ENCODE data around the gene ITPKC.

DNA sequence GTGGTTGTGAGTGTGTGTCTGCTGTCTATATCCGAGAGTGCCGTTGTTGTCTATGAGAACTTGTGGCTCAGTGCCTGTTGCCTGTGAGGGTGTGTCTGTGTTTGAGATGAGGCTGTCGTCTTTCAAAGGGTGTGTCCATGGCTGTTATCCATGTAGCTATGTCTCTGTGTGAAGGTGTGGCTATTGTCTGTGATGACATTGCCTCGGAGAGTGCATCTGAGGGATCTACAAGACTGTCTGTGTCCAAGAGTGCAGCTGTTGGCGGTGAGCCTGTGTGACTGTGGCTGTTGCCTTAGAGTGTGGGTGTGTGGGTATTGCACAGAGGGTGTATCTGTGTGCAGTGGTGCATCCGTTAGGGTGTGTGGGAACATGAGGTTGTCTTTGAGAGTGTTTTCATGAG lies 31.3 kb upstream of the ITPKC start:
- TF ChIP-seq CTCF (conservative IDR thresholded peaks at IDR 0.05 in 1 of 2, IDR thresholded peaks at IDR 0.05 in 1 of 2; ENCODE audit: extremely low read depth in 1 of 2, insufficient read depth in 1 of 2, low read depth in 1 of 2, low read length in 2 of 2) (no peak), EZH2 (IDR thresholded peaks at IDR 0.05; ENCODE audit: borderline replicate concordance, low read length) (no peak)

All from mammary epithelial cell (primary cell).